IgD-negative memory B cell (primary cell): ENCODE results near the gene VPS54. TPM values are rescaled to one million over a fixed set of nuclear protein-coding genes. Genes with fewer than 3 reads are reported as not detected.

ENCODE experiments used
- H3K27ac Mint-ChIP-seq, 3 donors: one replicate each; pipeline ENCODE4 v1.8.0; 2020 to 2022; ENCODE audit warnings: mild to moderate bottlenecking in 3 of 3, mixed read lengths in 3 of 3, moderate library complexity in 1 of 3
- H3K27me3 Mint-ChIP-seq: one replicate; pipeline ENCODE4 v1.8.0; 2021; ENCODE audit warnings: mixed read lengths
- H3K36me3 Mint-ChIP-seq: one replicate; pipeline ENCODE4 v1.8.0; 2020; ENCODE audit warnings: mild to moderate bottlenecking, mixed read lengths
- H3K4me1 Mint-ChIP-seq, 3 donors: one replicate each; pipeline ENCODE4 v1.8.0; 2020 to 2022; ENCODE audit warnings: mixed read lengths in 3 of 3, mild to moderate bottlenecking in 1 of 3
- H3K4me3 Mint-ChIP-seq, 4 donors: one replicate each; pipeline ENCODE4 v1.8.0; 2020 to 2022; ENCODE audit warnings: mild to moderate bottlenecking in 4 of 4, mixed read lengths in 4 of 4, moderate library complexity in 3 of 4
- H3K9me3 Mint-ChIP-seq, 3 donors: one replicate each; pipeline ENCODE4 v1.8.0; 2020 to 2021; ENCODE audit warnings: mixed read lengths in 3 of 3, mild to moderate bottlenecking in 1 of 3
- polyA plus RNA-seq: library from polyadenylated mRNA; unstranded; fragments of 300-500 nt; fragmentation: Illumina TruSeq; gene quantifications from one replicate; pipeline ENCODE4 v1.2.3, GENCODE V29; 2021

VPS54 gene, protein sequence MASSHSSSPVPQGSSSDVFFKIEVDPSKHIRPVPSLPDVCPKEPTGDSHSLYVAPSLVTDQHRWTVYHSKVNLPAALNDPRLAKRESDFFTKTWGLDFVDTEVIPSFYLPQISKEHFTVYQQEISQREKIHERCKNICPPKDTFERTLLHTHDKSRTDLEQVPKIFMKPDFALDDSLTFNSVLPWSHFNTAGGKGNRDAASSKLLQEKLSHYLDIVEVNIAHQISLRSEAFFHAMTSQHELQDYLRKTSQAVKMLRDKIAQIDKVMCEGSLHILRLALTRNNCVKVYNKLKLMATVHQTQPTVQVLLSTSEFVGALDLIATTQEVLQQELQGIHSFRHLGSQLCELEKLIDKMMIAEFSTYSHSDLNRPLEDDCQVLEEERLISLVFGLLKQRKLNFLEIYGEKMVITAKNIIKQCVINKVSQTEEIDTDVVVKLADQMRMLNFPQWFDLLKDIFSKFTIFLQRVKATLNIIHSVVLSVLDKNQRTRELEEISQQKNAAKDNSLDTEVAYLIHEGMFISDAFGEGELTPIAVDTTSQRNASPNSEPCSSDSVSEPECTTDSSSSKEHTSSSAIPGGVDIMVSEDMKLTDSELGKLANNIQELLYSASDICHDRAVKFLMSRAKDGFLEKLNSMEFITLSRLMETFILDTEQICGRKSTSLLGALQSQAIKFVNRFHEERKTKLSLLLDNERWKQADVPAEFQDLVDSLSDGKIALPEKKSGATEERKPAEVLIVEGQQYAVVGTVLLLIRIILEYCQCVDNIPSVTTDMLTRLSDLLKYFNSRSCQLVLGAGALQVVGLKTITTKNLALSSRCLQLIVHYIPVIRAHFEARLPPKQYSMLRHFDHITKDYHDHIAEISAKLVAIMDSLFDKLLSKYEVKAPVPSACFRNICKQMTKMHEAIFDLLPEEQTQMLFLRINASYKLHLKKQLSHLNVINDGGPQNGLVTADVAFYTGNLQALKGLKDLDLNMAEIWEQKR
- 5.2 TPM for polyA plus RNA-seq

DNA sequence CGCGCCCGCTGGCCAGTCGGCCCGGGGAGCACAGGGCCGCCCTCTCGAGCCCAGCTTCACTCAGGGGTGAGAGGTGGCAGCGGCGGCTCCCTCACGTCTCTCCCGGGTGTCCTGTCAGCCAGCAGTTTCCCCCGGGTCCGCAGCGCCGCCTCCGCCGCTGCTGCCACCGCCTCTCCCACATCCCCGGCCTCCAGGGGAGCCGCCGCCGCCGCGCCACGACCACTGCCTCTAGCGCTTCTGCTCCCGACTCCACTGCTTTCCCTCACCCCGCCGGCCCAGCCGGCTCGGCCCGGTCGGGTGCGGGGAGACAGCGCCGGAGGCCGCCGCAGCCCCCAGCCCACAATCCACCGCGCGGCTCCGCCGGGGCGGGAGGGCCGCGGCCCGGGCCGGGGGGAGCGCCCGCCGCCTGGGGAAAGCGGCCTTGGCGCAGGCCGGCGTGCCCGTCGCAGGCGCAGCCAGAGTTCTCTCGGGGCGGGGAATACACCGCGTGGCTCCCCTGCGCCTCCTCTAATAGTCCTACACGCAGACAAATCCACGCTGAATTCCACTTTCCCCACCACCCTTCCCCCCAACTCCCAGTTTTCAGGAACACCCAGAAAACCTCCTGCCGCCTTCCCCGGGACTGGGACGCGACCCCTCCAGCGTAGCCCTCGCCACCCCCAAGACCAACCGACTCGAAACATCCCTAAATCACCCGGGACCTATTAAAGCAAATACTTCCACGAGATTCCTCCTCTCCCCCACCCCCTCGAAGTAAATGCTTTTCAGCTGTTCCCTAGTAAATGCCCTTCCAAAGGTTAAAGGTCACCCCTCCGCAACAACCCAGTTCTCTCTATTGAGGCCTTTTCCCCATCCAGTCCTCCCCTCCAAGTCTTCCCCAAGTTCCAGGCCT, at the start of gene VPS54:
Gene VPS54, minus strand, starts transcription at position 346 of the 892 bp plus-strand sequence. CDS start 35,429 bp downstream, outside the sequence.
- no peaks in the 10 kb centered on the region for H3K9me3 Mint-ChIP-seq
- no peaks in the 10 kb centered on the region for H3K27me3 Mint-ChIP-seq
- peaks cover 20 to 28% (median 22%) of the 10 kb centered on the region in 3 donors for H3K4me1 Mint-ChIP-seq
- H3K4me3 Mint-ChIP-seq = peak within 1 kb of the TSS; percentile 92 to 100 (median 98)
- H3K27ac Mint-ChIP-seq = peak within 1 kb of the TSS; percentile 91 to 97 (median 96)
- H3K36me3 Mint-ChIP-seq = no peaks in the 10 kb centered on the region

DNA sequence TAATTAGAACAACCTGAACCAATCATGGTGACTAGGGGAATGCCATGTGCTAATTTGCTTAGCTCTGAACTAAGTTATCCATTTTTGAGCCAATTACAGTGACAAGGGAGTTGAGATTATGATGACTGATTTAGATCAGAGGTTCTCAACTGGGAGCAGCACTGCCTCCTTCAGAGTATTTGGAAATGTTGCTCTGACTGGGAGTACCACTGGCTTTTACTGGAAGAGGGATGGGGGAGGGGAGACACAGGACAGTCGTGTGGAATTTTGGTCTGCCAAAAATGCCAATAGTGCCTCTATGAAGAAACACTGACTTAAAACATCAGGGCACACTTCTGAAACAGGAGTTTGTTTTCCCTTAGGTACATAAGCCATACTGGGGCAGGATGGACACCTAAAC, 48.1 kb upstream of the VPS54 start:
- H3K36me3 Mint-ChIP-seq = peaks cover 3% of the 10 kb centered on the region
- H3K9me3 Mint-ChIP-seq = no peaks in the 10 kb centered on the region
- H3K4me1 Mint-ChIP-seq = peaks cover 11 to 23% (median 19%) of the 10 kb centered on the region in 3 donors
- no peak overlapping the region for H3K27ac Mint-ChIP-seq
- no peaks in the 10 kb centered on the region for H3K27me3 Mint-ChIP-seq
- no peak overlapping the region for H3K4me3 Mint-ChIP-seq

DNA sequence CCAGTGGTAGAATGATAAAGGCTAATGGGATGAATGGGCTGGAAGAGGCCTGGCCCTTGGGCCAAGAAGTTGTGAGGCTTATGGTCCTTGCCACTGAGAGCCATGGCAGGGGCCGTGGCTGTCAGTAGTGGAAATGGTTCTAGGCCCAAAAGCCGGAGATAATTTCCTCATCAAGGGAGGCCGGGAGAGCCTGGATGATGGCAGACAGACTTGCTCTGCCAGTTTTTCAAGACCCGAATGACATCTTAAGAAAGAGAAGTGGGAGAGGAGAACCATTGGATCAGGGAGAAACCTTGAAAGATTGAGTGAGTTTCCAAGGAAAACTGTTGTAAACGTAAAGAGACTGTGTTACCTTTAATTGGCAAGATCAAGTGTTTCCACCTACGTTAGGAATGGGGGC, 46.3 kb upstream of the VPS54 start:
- Mint-ChIP-seq H3K27ac (no peak overlapping the region), H3K36me3 (peaks cover 3% of the 10 kb centered on the region), H3K4me1 (peaks cover 15 to 24% (median 19%) of the 10 kb centered on the region in 3 donors), H3K27me3 (no peaks in the 10 kb centered on the region), H3K9me3 (no peaks in the 10 kb centered on the region), H3K4me3 (no peak overlapping the region)

DNA sequence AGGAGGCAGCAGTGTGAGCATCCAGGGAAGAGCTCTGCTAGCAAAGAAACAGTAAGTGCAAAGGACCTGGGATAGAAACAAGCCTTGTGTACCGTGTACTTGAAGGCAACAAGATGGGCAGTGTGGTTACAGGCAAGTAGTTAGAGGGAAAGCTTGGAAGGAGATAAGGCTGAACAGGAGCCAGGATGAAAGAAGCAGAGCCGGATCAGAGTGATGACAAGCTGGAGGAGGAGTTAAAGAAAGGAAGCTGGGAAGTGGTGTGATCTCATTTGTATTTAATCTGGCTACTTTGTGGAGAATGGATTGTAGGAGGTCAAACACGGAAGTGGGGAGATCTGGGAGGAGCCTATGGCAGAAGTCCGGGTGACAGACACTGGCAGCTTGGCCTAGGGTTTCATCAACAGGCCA, 44.7 kb upstream of the VPS54 start:
- Mint-ChIP-seq H3K27me3 (no peaks in the 10 kb centered on the region), H3K27ac (no peak overlapping the region), H3K36me3 (peaks cover 3% of the 10 kb centered on the region), H3K4me3 (peak overlapping the region in 2 of 4 donors; percentile 23 to 38), H3K4me1 (peaks cover 15 to 24% (median 19%) of the 10 kb centered on the region in 3 donors), H3K9me3 (no peaks in the 10 kb centered on the region)

DNA sequence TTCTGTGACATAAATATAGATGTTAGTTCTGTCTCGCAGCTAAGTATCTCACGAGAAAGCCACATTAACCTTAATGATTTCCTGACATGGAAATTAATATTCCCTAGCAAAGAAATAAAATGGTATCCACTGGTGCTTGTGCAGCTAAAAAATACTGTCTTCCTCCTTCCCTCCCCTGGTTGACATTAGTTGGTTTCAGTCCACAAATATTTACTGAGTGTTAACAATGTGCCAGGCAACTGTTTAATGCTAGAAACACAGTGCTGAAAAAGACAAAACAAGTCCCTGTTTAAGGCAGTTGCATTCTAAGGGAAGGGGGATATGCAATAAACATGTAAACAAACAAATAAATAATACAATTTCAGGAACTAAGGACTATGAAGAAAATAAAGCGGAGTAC, 44.2 kb upstream of the VPS54 start:
- Mint-ChIP-seq H3K4me1 (peaks cover 15 to 24% (median 19%) of the 10 kb centered on the region in 3 donors), H3K9me3 (no peaks in the 10 kb centered on the region), H3K27ac (peak overlapping the region in 1 of 3 donors; percentile 47), H3K36me3 (peaks cover 3% of the 10 kb centered on the region), H3K4me3 (peak overlapping the region in 2 of 4 donors; percentile 23 to 38), H3K27me3 (no peaks in the 10 kb centered on the region)

DNA sequence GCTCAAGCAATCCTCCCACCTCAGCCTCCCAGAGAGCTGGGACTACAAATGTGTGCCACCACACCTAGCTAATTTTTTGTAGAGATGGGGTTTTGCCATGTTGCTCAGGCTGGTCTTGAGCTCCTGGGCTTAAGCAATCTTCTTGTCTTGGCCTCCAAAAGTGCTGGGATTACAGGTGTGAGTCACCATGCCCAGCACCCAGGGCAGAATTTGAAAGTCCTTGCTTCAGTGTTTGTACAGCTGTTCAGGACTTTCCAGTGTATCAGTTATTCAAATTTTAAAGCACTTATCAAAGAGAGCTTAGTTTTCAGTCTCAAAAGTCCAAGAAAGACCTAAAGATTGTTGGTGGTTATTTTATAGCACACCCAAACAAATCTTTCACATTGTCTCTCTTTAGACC, 43.6 kb upstream of the VPS54 start:
- peaks cover 5% of the 10 kb centered on the region for H3K36me3 Mint-ChIP-seq
- H3K27me3 Mint-ChIP-seq = no peaks in the 10 kb centered on the region
- H3K27ac Mint-ChIP-seq = no peak overlapping the region
- H3K4me3 Mint-ChIP-seq = peak overlapping the region in 1 of 4 donors; percentile 46
- no peaks in the 10 kb centered on the region for H3K9me3 Mint-ChIP-seq
- H3K4me1 Mint-ChIP-seq = peaks cover 15 to 24% (median 19%) of the 10 kb centered on the region in 3 donors

DNA sequence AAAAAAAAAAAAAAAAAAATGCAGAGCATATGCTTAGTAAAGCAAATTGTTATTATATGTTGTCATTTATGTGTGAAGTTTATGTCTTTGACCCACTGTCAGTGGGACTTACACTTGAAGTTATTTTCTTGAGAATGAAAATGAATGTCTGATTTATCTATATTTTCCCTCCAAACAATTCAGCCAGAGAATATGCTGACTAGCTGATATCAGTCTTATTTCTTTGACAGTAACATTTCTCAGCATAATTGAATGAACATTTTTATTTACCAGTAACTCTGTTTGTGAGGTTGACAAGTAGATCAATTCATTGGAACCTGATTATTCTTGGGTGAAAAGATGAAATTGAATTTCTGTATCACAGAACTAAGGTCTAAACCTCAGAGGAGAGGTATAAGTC, 40.0 kb upstream of the VPS54 start:
- Mint-ChIP-seq H3K36me3 (peaks cover 4% of the 10 kb centered on the region), H3K27ac (no peak overlapping the region), H3K4me1 (peaks cover 15 to 25% (median 22%) of the 10 kb centered on the region in 3 donors), H3K4me3 (no peak overlapping the region), H3K27me3 (no peaks in the 10 kb centered on the region), H3K9me3 (no peaks in the 10 kb centered on the region)

DNA sequence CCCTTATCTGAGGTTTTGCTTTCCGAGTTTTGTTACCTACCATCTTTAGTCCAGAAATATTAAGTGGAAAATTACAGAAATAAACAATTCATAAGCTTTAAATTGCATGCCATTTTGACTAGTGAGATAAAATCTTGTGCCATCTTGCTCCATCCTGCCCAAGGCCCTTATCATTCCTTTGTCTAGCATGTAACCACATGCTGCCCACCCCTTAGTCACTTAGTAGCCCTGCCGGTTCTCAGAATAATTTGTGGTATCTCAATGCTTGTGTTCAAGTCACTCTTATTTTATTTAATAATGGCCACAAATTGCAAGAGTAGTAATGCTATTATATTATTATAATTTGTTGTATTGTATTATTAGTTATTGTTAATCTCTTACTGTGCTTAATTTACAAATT, 36.8 kb upstream of the VPS54 start:
- Mint-ChIP-seq H3K27ac (no peak overlapping the region), H3K36me3 (peaks cover 6% of the 10 kb centered on the region), H3K9me3 (no peaks in the 10 kb centered on the region), H3K27me3 (no peaks in the 10 kb centered on the region), H3K4me1 (peaks cover 10 to 25% (median 24%) of the 10 kb centered on the region in 3 donors), H3K4me3 (no peak overlapping the region)

DNA sequence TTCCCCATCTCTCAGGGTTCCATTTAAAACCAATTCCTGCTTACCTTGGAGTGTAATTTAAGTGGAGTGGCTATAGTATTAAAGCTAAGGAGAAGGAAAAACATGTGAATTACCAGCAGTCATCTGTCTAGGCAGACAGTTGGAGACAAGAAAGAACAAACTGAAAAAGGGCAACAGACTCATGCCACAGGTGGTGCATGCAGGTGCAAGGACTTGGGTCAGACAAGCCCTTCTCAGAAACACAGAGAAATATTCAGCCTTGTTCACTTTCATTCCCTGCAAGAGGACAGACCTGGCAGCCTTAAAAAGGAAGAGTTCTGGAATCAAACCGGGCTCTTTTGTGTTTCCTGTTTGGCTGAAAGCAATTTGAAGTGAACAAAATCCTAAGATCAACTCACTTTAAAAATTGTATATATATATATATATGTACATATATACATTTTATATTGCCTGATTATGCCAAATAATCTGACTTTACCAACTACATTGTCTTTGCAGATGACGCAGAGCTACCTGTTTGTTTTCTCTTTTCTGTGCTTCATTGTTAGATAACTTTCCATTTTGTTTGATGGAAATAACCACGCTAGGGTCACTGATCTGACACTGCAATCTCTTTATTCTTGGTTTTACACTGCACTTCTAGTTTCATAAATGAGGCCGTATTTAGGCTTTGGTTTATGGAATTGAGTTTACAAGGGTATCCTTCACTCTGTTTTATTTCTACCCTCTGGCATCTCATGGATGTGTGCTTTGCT, 35.1 kb upstream of the VPS54 start:
- H3K36me3 Mint-ChIP-seq = peaks cover 6% of the 10 kb centered on the region
- H3K4me3 Mint-ChIP-seq = no peak overlapping the region
- no peaks in the 10 kb centered on the region for H3K9me3 Mint-ChIP-seq
- no peaks in the 10 kb centered on the region for H3K27me3 Mint-ChIP-seq
- H3K27ac Mint-ChIP-seq = peak overlapping the region in 1 of 3 donors; percentile 8
- peaks cover 14 to 31% (median 31%) of the 10 kb centered on the region in 3 donors for H3K4me1 Mint-ChIP-seq

DNA sequence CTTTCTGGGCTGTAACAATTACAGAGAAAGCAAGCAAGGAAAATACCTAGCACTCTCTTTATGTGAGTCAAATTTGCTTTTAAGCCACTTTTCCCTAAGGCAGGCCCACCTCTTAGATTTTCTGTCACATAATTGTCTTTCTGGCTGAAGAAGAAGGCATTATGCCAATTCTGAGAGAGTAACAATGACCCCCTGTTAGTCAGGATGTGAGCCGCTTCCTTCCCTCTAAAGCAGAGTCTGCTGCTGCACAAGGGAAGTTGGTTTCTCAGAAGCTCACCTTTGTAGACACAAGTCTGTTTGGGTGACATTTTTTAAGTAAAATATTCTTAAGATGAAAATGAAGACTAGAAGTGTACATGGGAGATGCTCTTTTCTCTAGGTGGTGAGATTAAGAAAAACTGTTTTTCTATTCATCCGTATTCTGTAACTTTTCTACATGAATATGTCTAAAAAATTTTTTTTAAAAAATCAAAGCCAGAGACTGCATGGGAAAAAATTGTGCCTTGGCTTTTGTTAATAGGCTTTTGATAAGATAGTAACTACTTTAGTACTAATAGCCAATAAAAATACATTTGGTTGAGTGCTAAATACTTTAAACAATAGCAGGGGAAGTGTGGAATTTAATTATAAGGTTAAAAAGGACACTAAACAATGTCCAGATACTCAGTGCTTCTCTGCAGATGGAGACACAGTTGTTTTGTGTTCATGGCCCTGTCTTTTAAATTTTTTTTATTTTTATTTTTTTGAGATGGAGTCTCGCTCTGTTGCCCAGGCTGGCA, 33.4 kb upstream of the VPS54 start:
- H3K9me3 Mint-ChIP-seq = no peaks in the 10 kb centered on the region
- H3K4me3 Mint-ChIP-seq = no peak overlapping the region
- no peaks in the 10 kb centered on the region for H3K27me3 Mint-ChIP-seq
- no peak overlapping the region for H3K27ac Mint-ChIP-seq
- peaks cover 14 to 32% (median 31%) of the 10 kb centered on the region in 3 donors for H3K4me1 Mint-ChIP-seq
- H3K36me3 Mint-ChIP-seq = peaks cover 4% of the 10 kb centered on the region

DNA sequence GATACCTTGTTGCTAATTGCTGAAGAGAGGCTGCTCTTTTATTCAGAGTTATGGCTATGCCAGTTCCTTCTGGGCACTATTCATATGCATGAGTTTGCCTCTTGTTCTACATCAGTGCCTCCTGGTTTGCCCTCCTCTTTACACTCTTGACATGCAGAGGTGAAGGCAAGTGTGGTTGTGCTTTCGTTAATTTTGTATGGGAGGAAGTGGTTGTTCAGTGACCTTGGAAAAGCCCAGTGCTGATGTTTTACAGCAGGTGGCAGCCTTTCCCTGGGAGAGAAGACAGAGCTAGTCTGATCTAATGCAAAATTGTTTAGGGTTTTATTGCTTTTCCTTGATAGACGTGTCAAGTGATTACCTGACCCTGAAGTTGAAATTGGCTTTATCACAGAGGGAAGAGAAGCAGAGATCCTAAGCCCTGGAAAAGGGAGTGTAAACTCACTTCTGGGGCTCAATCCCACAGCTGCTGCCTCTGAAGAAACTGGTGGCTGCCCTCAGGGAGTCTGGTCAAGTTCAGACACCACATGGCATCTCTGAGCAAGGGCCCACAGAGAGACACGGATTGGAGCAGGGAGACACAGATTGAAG, 30.5 kb upstream of the VPS54 start:
- Mint-ChIP-seq H3K4me3 (no peak overlapping the region), H3K27me3 (no peaks in the 10 kb centered on the region), H3K36me3 (peaks cover 2% of the 10 kb centered on the region), H3K27ac (peak overlapping the region in 1 of 3 donors; percentile 3), H3K4me1 (peaks cover 14 to 29% (median 24%) of the 10 kb centered on the region in 3 donors), H3K9me3 (no peaks in the 10 kb centered on the region)

DNA sequence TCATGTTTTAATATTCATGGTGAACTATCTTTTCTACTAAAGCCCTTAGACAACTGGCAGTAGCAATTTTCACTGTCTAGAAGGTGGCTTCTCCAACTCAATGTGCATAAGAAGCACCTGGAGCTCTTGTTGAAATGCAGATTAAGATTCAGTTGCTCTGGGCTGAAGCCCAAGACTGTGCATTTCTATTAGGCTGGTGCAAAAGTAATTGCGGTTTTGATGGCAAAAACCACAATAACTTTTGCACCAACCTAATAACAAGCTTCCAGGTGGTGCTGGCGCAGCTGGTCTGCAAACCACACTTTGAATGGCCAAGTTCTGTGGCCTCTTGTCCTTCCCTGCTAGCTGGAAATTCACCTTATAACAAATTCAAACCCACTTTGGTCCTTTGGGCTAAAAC, 26.7 kb upstream of the VPS54 start:
- H3K9me3 Mint-ChIP-seq = no peaks in the 10 kb centered on the region
- H3K27me3 Mint-ChIP-seq = no peaks in the 10 kb centered on the region
- H3K4me1 Mint-ChIP-seq = peaks cover 6 to 8% (median 6%) of the 10 kb centered on the region in 3 donors
- H3K27ac Mint-ChIP-seq = no peak overlapping the region
- H3K36me3 Mint-ChIP-seq = no peaks in the 10 kb centered on the region
- no peak overlapping the region for H3K4me3 Mint-ChIP-seq

DNA sequence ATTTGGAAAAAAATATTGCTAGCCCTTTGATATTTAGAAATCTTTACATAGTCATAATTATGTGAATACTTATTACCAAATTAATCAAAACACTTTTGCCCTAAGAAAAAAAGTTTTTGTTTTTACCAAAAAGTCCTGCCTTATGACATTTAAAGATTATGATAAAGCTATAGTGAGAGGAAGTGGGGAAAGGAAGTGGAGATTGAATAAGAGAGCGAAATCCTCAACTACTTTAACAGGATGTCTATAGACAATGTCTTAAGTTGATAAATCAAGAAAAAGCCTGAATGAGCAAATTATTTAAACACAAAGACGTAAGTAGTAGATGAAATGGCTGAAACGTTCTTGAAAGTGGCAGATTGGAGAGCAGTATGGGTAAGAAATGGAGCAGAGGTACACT, 20.9 kb upstream of the VPS54 start:
- Mint-ChIP-seq H3K4me1 (peaks cover 3 to 12% (median 5%) of the 10 kb centered on the region in 3 donors), H3K9me3 (no peaks in the 10 kb centered on the region), H3K4me3 (no peak overlapping the region), H3K27ac (no peak overlapping the region), H3K27me3 (no peaks in the 10 kb centered on the region), H3K36me3 (no peaks in the 10 kb centered on the region)
